Measurements from ENCODE around the gene MYL7. TPM values are rescaled to one million over a fixed set of nuclear protein-coding genes. Genes with fewer than 3 reads are reported as not detected.

MYL7 gene
- total and polyA plus RNA-seq, 9 donors, result 0.35 to 2.0 (median 1.5) TPM; not detected in 3

DNA sequence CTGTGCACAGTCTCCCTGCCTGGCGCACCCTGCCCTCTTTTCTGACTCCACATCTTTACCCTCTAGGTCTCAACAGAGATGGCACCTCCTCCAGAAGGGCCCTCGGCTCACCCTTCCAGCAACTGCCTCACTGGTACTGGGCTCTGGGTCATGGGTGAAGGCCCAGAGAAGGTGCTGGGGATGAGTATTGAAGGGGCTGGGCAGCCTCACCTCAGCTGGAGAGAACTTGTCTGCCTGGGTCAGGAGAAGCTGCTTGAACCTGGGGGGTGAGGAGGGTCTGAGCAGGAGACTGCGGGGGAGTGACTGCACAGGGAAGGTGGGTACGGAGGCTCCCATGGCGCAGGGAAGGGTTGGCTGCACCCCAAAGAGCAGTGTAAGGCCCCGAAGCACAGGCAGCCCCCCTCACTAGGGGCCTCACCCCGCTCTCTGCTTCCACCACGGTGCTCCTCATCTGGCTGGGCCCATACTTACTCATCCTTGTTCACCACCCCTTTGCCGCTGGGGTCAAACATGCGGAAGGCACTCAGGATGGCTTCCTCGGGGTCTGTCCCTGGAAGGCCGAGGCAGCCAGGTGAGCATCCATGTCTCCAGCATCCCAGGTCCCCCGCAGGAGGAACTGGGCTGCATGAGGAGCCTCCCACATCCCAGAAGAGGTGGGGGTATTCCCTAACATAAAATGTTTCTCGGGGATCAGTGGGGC, 1.7 kb downstream of the MYL7 start:
- WGBS, 3 donors, result 83 to 87% (median 86%) methylated on average over 14 of the region's 14 CpGs
- Histone ChIP-seq H3K4me3 (no peak overlapping the region), H3K36me3 (no peaks in the 10 kb centered on the region), H3K27ac (no peak overlapping the region), H3K4me1 (ENCODE audit: insufficient read depth) (no peaks in the 10 kb centered on the region), H3K9me3 (no peaks in the 10 kb centered on the region), H3K27me3 (no peaks in the 10 kb centered on the region)
- no peak for TF ChIP-seq EP300 (IDR thresholded peaks at IDR 0.05)
- TF ChIP-seq, protein P1, sequence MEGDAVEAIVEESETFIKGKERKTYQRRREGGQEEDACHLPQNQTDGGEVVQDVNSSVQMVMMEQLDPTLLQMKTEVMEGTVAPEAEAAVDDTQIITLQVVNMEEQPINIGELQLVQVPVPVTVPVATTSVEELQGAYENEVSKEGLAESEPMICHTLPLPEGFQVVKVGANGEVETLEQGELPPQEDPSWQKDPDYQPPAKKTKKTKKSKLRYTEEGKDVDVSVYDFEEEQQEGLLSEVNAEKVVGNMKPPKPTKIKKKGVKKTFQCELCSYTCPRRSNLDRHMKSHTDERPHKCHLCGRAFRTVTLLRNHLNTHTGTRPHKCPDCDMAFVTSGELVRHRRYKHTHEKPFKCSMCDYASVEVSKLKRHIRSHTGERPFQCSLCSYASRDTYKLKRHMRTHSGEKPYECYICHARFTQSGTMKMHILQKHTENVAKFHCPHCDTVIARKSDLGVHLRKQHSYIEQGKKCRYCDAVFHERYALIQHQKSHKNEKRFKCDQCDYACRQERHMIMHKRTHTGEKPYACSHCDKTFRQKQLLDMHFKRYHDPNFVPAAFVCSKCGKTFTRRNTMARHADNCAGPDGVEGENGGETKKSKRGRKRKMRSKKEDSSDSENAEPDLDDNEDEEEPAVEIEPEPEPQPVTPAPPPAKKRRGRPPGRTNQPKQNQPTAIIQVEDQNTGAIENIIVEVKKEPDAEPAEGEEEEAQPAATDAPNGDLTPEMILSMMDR (IDR thresholded peaks at IDR 0.05), result no peak
- intact Hi-C loops (cut with DNase I), result loop anchor here in 1 of 4 donors (10.0 kb wide), 1 partner anchor 55 kb away; no protein-coding TSS in a partner anchor
- peak in 2 of 5 donors; percentile 7 to 26 for DNase-seq

DNA sequence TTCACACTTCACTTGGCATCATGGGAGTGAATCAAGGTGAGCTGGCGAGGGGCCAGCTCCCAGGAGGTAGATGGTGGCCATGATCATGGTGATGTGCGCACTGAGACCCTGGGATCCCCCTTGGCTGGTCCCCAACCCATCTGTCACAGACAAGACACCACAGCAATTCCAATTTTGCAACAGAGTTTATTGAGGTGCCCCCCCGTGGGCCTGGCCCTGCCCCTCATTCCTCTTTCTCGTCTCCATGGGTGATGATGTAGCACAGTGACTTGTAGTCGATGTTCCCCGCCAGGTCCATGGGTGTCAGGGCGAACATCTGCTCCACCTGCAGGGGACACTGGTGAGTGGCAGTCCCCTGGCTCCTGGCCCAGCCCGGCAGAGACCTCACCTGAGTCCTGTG, 2.4 kb downstream of the MYL7 start:
- H3K4me3 ChIP-seq, result no peak overlapping the region
- WGBS, 3 donors, result 86 to 88% (median 86%) methylated on average over 8 of the region's 8 CpGs
- no peak overlapping the region for H3K27ac ChIP-seq
- H3K27me3 ChIP-seq, result no peaks in the 10 kb centered on the region
- TF ChIP-seq, protein P1 (IDR thresholded peaks at IDR 0.05), result no peak
- no peak for TF ChIP-seq EP300 (IDR thresholded peaks at IDR 0.05)
- no peak for TF ChIP-seq POLR2A (IDR thresholded peaks at IDR 0.05)
- no peaks in the 10 kb centered on the region for H3K4me1 ChIP-seq (ENCODE audit: insufficient read depth)
- DNase-seq, result no peak
- intact Hi-C loops (cut with DNase I), result loop anchor here in 1 of 4 donors (10.0 kb wide), 1 partner anchor 56 kb away; no protein-coding TSS in a partner anchor
- no peaks in the 10 kb centered on the region for H3K9me3 ChIP-seq
- H3K36me3 ChIP-seq, result no peaks in the 10 kb centered on the region

DNA sequence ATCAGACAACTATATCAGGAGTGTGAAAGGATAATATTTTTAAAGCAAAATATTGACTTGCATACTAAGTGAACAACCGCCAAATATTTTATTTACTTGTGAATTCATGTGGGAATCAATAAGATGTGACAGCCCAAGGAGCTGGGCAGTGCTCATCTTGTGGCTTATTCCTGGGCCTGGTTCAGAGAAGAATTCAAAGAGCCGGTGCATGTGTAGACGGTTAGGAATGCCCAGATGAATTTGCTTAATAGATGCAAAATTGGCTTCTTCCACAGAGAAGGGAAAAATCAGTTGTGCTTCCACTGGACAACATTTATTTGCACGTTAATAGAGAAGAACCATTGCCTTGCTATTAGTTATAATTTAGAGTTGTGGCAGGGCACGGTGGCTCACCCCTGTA, 4.4 kb downstream of the MYL7 start:
- H3K9me3 ChIP-seq, result no peaks in the 10 kb centered on the region
- no peaks in the 10 kb centered on the region for H3K27me3 ChIP-seq
- TF ChIP-seq EP300 (IDR thresholded peaks at IDR 0.05) (no peak), POLR2A (IDR thresholded peaks at IDR 0.05) (no peak)
- TF ChIP-seq, protein P1 (IDR thresholded peaks at IDR 0.05), result no peak
- no peaks in the 10 kb centered on the region for H3K4me1 ChIP-seq (ENCODE audit: insufficient read depth)
- no peaks in the 10 kb centered on the region for H3K36me3 ChIP-seq
- H3K4me3 ChIP-seq, result no peak overlapping the region
- WGBS, 3 donors, result 75 to 77% (median 76%) methylated on average over 5 of the region's 5 CpGs
- DNase-seq, result no peak
- intact Hi-C loops (cut with DNase I), result loop anchor here in 1 of 4 donors (10.0 kb wide), 1 partner anchor 58 kb away; no protein-coding TSS in a partner anchor
- no peak overlapping the region for H3K27ac ChIP-seq

GRCh38 chr7:44134943-44135628, 6.0 kb downstream of the MYL7 start:
- Histone ChIP-seq H3K36me3 (no peaks in the 10 kb centered on the region), H3K9me3 (no peaks in the 10 kb centered on the region), H3K27ac (no peak overlapping the region), H3K4me1 (ENCODE audit: insufficient read depth) (no peaks in the 10 kb centered on the region), H3K4me3 (no peak overlapping the region), H3K27me3 (no peaks in the 10 kb centered on the region)
- DNase-seq, result no peak
- TF ChIP-seq, protein P1 (IDR thresholded peaks at IDR 0.05), result no peak
- TF ChIP-seq POLR2A (IDR thresholded peaks at IDR 0.05) (no peak), EP300 (IDR thresholded peaks at IDR 0.05) (no peak)
- 91 to 96% (median 91%) methylated on average over 4 of the region's 4 CpGs for WGBS, 3 donors
- intact Hi-C loops (cut with DNase I), result loop anchor here in 1 of 4 donors (10.0 kb wide), 1 partner anchor 60 kb away; no protein-coding TSS in a partner anchor
